ENCODE data around the gene PCBP1.

DNA sequence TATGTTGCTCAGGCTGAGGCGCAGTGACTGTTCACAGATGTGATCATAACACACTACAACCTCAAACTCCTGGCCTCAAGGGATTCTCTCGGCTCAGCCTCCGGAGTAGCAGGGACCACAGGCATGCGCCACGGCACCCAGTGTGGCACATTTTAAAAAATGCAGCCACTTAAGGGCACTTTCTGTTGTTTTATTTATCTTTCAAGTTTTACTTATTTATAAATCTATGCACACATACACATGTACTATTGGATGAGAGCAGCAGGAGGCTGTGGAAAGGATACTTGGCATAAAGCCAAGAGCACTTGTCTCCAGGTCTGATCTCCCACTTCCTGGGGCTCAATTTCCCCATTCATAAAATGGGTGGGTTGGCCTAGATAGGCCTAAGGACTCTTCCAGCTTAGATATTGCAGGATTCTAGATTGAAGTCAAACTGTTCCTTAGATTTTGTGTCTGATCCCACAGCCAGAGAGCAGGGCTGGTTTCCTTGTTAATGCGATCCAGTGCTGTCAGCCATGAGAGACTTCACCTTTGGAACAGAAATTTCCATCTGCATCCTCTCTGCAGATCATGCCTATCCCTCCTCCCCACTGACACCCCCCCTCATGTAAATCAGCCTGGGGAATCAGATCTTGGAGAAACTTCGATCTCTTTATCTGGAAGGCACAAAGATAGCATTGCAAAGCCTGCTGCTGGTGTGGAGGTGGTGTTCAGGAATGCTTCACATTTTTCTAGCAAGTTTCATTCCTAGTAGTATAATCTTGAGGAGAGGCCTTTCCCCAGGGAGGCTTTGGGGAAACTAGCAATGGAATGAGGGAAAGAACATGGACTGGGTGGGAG, 24.7 kb downstream of the PCBP1 start:
- no peak for TF ChIP-seq POLR2AphosphoS5 (IDR thresholded peaks at IDR 0.05; ENCODE audit: low read depth)
- TF ChIP-seq, protein P1, sequence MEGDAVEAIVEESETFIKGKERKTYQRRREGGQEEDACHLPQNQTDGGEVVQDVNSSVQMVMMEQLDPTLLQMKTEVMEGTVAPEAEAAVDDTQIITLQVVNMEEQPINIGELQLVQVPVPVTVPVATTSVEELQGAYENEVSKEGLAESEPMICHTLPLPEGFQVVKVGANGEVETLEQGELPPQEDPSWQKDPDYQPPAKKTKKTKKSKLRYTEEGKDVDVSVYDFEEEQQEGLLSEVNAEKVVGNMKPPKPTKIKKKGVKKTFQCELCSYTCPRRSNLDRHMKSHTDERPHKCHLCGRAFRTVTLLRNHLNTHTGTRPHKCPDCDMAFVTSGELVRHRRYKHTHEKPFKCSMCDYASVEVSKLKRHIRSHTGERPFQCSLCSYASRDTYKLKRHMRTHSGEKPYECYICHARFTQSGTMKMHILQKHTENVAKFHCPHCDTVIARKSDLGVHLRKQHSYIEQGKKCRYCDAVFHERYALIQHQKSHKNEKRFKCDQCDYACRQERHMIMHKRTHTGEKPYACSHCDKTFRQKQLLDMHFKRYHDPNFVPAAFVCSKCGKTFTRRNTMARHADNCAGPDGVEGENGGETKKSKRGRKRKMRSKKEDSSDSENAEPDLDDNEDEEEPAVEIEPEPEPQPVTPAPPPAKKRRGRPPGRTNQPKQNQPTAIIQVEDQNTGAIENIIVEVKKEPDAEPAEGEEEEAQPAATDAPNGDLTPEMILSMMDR (IDR thresholded peaks at IDR 0.05; ENCODE audit: insufficient read depth, low read length): no peak
- TF ChIP-seq, protein P2, sequence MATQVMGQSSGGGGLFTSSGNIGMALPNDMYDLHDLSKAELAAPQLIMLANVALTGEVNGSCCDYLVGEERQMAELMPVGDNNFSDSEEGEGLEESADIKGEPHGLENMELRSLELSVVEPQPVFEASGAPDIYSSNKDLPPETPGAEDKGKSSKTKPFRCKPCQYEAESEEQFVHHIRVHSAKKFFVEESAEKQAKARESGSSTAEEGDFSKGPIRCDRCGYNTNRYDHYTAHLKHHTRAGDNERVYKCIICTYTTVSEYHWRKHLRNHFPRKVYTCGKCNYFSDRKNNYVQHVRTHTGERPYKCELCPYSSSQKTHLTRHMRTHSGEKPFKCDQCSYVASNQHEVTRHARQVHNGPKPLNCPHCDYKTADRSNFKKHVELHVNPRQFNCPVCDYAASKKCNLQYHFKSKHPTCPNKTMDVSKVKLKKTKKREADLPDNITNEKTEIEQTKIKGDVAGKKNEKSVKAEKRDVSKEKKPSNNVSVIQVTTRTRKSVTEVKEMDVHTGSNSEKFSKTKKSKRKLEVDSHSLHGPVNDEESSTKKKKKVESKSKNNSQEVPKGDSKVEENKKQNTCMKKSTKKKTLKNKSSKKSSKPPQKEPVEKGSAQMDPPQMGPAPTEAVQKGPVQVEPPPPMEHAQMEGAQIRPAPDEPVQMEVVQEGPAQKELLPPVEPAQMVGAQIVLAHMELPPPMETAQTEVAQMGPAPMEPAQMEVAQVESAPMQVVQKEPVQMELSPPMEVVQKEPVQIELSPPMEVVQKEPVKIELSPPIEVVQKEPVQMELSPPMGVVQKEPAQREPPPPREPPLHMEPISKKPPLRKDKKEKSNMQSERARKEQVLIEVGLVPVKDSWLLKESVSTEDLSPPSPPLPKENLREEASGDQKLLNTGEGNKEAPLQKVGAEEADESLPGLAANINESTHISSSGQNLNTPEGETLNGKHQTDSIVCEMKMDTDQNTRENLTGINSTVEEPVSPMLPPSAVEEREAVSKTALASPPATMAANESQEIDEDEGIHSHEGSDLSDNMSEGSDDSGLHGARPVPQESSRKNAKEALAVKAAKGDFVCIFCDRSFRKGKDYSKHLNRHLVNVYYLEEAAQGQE (IDR thresholded peaks at IDR 0.05; ENCODE audit: insufficient replicate concordance, low read depth): no peak
- no peak for TF ChIP-seq GABPA (IDR thresholded peaks at IDR 0.05; ENCODE audit: low read depth)
